GM21717 (cell line): ENCODE results near the gene TNIP1.

Source experiments
- ATAC-seq: cut with Tn5 transposase; IDR thresholded peaks from one replicate; pipeline ENCODE4 v1.9.1; 2021; ENCODE audit warnings: mild to moderate bottlenecking, moderate library complexity; ENCODE audit not compliant: unreplicated experiment

Gene TNIP1

DNA sequence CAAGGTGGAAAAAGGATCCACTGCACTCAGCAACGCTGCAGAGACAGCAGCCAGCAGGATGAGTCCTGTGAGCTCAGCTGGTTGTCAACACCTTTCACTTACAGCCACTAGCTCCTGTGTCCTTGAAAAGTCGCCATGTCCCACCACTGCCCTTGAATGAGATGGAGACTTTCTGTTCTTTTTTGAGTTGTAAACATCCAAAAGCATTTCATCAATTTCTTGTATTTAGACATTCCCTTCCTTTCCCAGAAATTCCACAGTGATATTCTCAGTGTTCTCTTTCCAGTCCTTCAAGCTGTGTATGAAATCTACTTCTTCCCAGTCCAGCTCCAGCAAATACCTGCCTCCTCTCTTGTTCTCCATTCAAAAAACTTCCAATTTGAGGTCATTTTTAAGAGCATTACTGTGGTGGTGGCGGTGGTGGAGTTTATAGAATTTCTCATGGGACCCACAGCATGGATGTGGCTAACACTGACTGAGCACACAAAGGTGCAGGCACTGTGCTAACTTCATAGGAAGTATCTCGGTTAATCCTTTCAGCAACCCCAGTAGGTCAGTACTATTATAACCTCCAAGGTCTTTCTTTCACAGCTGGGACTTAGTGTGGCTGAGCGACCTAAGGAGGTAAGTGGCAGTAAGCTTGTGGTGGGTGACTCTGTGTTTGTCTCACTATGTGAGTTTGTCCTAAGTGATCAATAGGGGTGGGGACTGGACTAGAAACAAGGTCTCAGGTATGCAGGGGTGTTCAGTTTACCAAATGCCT lies 75.5 kb downstream of the TNIP1 start:
- ATAC-seq: no peak

DNA sequence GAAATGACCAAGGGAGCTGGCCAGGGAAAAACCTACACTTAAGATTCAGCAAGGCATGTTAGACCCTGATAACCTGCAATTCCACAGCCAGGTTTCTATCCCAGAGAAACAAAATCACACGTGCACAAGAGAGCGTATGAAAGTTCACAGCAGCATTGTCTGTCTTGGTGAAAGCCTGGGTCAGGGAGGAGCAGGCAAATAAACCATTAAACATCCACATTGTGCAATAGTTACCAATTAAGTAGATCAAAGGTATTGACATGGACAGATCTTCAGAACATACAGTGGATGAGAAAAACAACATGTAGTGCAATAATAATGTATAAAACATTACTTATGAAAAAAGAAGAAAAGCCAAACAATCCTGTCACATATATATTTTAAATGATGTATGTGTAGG lies 76.3 kb downstream of the TNIP1 start:
- ATAC-seq: no peak

DNA sequence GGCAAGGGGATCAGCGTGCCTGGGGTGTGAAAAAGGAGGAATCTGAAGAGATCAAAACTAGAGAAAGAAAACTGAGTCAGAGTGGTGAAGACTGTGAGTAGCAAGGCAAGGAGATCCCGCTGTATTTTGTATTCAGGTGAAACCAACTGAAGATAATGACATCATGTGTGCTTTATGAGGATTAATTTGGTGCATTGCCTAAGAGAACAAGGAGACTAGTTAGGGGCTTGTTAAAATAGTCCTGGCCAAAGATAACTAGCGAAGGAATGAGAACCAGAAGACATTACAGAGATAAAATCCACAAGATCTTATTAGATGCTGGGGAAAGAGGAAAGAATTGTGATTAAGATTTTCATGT lies 77.4 kb downstream of the TNIP1 start:
- ATAC-seq: no peak

DNA sequence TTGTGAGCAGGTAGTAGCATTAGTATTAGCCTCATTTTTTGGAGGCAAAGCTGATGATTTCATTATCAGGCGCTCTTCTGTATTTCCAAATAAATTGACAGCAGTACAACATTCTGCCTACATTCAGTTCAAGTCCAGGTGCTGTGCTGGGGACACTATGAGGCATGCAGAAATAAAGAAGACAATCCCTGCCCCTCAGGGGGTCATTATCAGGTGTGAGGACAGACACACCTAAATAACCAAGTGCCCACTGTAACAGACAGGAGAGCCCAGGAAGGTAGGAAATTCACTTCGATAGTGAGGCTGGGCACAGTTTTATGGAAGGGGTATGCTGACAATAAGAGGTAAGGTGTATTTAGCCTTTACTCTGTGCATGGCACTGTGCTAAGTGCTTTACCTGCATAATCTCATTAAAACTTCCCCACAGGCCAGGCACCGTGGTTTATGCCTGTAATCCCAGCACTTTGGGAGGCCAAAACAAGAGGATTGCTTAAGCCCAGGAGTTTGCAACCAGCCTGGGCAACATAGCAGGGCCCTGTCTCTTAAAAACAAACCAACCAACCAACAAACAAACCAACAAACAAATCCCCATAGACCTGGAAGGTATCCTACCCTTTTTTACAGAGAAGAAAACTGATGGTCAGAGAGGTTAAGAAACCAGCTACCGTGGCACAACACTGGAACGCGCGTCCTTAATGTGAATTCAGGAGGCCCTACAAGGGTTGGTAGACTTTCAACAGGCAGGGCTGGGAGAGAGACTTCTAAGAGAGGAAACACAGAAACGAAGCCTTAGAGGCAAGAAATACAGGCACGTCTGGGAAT lies 77.9 kb downstream of the TNIP1 start:
- ATAC-seq: no peak

DNA sequence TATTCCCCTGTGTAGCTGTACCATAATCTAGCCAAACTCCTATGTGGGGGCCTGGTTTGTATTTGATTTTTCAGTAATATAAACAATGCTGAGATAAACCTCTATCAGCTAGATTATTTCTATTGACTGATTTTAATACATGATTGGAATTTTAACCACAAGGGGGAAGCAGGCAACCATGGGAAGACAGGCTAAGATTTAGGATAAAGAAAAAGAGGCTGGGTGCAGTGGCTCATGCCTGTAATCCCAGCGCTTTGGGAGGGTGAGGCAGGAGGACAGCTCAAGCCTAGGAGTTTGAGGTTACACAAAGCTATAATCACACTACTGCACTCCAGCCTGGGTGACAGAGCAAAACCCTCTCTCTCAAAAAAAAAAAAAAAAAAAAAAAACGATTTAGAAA lies 78.6 kb downstream of the TNIP1 start:
- ATAC-seq: no peak

DNA sequence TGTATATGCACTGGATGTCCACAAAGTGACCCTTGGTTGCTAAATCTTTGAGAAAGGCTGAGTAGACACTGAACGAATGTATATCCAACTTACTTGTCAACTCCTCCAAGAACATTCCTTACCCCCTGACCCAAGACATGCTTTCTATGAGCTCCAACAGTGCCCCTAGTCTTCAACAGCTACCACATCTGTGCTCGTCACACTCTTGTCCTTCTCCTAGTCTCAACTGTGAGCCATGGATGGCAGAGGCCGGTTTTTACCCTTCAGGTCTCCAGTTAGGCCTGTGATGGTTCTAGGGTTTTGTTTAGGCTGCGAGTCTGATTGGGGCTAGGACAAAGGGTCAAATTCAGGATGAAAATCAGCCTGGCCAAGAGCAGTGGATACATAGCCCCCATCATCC lies 79.4 kb downstream of the TNIP1 start:
- no peak for ATAC-seq

DNA sequence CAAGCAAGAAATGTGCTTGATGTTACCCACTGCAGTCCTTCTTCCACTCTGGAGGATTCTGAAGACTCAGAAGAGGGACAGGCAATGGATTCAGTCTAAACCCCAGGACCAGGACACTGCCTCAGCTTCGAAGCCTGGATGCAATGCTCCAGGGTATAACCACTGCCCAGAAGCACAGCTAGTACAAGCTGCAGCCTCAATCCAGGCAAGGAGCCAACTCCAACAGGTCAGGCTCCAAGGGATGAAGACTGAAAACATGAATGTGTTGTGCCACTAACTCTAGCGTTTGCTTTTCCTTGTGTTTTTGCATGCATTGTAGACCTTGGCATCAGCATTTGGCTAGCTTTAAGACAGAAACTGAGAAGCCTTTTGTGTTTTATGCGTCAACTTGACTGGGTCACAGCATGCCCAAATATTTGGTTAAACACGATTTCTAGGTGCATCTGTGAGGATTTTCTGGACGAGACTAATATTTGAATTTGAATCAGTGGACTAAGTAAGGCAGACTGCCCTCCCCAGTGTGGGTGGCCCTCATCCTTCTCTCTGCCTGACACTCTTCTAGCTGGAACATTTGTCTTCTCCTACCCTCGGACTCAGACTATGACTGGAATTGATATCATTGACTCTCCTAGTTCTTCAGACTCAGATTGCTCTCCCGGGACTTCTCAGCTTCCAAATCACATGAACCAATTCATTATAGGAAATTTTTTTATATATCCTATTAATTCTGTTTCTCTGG lies 81.0 kb downstream of the TNIP1 start:
- ATAC-seq: no peak

GRCh38 chr5:150993826-150994412 lies 86.9 kb downstream of the TNIP1 start:
- ATAC-seq: no peak

DNA sequence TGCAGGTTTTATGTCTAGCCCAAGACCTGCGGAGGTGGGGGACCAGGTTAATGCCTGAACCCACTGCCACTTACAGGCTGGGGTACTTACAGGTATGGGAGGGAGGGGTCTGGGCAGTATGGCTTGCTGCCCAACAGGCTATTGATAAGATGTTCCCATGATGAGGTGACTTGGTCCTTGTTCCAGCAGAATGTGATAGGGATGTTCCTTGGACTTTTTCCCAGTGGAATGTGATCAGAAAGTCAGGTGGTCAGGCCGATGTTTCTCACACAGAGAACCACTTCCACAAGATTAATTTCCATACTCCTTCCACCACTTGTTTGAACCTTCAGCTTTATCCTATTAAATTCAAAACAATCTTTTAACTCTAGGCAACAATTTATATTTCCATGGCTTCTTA lies 87.4 kb downstream of the TNIP1 start:
- ATAC-seq: no peak

DNA sequence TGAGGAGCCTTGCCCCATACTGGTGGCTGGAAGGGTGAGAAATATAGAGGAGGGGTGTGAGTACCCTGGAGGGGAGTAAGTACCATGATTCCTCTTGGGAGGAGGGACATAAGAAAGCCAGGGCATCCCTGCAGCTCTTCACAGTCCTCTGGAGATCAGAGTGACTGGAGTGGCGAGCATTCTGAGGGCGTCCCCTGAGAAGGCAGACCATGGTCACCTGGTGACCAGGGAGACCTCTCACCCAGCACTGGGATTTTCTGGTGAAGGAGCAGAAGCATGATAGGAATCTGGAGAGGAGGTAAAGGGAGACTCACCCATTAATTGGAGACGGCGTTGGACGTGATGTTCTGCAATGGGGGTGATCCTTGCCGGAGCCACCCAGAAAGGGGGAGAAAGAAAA lies 88.1 kb downstream of the TNIP1 start:
- no peak for ATAC-seq

GRCh38 chr5:150989695-150990094 lies 91.1 kb downstream of the TNIP1 start:
- ATAC-seq: no peak

DNA sequence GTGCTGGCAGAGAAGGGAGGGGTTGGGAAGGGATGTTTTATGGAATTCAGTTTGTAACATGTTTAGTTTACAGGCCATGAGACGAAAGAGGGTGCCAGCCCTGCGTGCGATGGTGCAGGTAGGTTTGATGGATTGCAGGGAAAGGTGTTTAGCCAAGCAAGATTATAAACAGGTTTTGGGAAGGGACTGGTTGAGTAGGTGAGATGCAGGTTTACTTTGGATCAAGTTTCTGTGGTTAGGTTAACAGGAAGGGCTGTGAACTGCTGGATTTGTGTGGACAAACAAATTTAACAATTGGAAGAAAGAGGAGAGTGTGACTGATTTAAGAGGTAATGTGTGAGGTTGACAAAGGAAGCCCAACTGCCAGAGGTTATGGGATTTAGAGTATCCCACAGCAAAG lies 93.1 kb downstream of the TNIP1 start:
- ATAC-seq: no peak
